PC-9 (cell line): Measurements from ENCODE around the gene PHF23. TPM values are rescaled to one million over a fixed set of nuclear protein-coding genes. Genes with fewer than 3 reads are reported as not detected.

Source experiments
- BruUV-seq: library from RNA; stranded (reverse); fragments of 400-500 nt; replicated peaks from 2 replicates; lab custom pipeline; 2021; lab: Mats Ljungman, UMichigan
- CTCF ChIA-PET: fragments of 300-600 bp; sonication (Branson Sonifier 250); formaldehyde crosslinking; loops from one replicate; lab custom pipeline; 2022; ENCODE audit warnings: antibody characterized with exemption; lab: Charles Lee
- POLR2A ChIA-PET: fragments of 300-600 bp; sonication (Branson Sonifier 250); formaldehyde crosslinking; loops from one replicate; lab custom pipeline; 2022; ENCODE audit warnings: antibody characterized with exemption; ENCODE audit not compliant: unreplicated experiment; lab: Charles Lee
- DNase-seq, 2 experiments: peaks; one replicate each; pipeline versions ENCODE4 v3.0.0 to v3.0.0-alpha.2; 2015 to 2022; ENCODE audit warnings: mixed read lengths in 1 of 2
- H2AFZ ChIP-seq: fragments of 200-600 bp; sonication (generic); 2 replicates; pipeline ENCODE4 v1.8.1; 2017; ENCODE audit warnings: antibody characterized with exemption
- H3F3A ChIP-seq: fragments of 200-600 bp; sonication (generic); 2 replicates; pipeline ENCODE4 v1.8.1; 2017; ENCODE audit warnings: antibody characterized with exemption, mild to moderate bottlenecking, low read depth; ENCODE audit not compliant: insufficient read depth
- H3K27ac ChIP-seq: fragments of 200-600 bp; sonication (generic); 2 replicates; pipeline ENCODE4 v1.6.1; 2016; ENCODE audit warnings: mixed run types
- H3K27me3 ChIP-seq: fragments of 200-600 bp; sonication (generic); 2 replicates; pipeline ENCODE4 v1.6.1; 2016; ENCODE audit warnings: low read depth, mixed run types; ENCODE audit not compliant: insufficient read depth
- H3K36me3 ChIP-seq: fragments of 200-600 bp; sonication (generic); 2 replicates; pipeline ENCODE4 v1.6.1; 2016; ENCODE audit warnings: low read depth, mixed run types
- H3K4me1 ChIP-seq: fragments of 200-600 bp; sonication (generic); replicated peaks from 2 replicates; pipeline ENCODE4 v1.6.1; 2016; ENCODE audit warnings: mixed run types; ENCODE audit not compliant: insufficient read depth
- H3K4me2 ChIP-seq: fragments of 200-600 bp; sonication (generic); 2 replicates; pipeline ENCODE4 v1.6.1; 2017; ENCODE audit warnings: mixed run types
- H3K4me3 ChIP-seq: fragments of 200-600 bp; sonication (generic); 2 replicates; pipeline ENCODE4 v1.6.1; 2016; ENCODE audit warnings: mixed run types
- H3K79me2 ChIP-seq: fragments of 200-600 bp; sonication (generic); 2 replicates; pipeline ENCODE4 v1.6.1; 2017; ENCODE audit warnings: low read depth, mixed run types
- H3K9me2 ChIP-seq: fragments of 200-600 bp; sonication (generic); 2 replicates; pipeline ENCODE4 v1.8.1; 2017; ENCODE audit warnings: mild to moderate bottlenecking; ENCODE audit not compliant: insufficient read depth
- H3K9me3 ChIP-seq: fragments of 200-600 bp; sonication (generic); 2 replicates; pipeline ENCODE4 v1.8.1; 2016; ENCODE audit warnings: low read depth; ENCODE audit not compliant: insufficient read depth
- H4K20me1 ChIP-seq: fragments of 200-600 bp; sonication (generic); 2 replicates; pipeline ENCODE4 v1.8.1; 2017; ENCODE audit not compliant: insufficient read depth
- CTCF ChIP-seq: fragments of 200-600 bp; sonication (generic); conservative IDR thresholded peaks from 2 replicates; pipeline ENCODE4 v1.6.1; 2017; ENCODE audit warnings: mixed run types, antibody characterized with exemption, mild to moderate bottlenecking, moderate library complexity
- EZH2 ChIP-seq: fragments of 200-600 bp; sonication (generic); IDR thresholded peaks from 2 replicates; pipeline ENCODE4 v1.8.0; 2017; ENCODE audit warnings: antibody characterized with exemption, low read depth
- intact Hi-C: fragments of 100-400 bp; cut with micrococcal nuclease; formaldehyde crosslinking; loops from one replicate; pipeline ENCODE4 v1.10.0; 2022; ENCODE audit not compliant: unreplicated experiment
- total RNA-seq: library from RNA; stranded (reverse); gene quantifications from 2 replicates; pipeline ENCODE4 v1.2.3, GENCODE V29; 2021

PHF23 gene
- total RNA-seq, 1 experiment from 2014 or later, result 64.5 TPM

GRCh38 chr17:7241090-7241733, 2.0 kb upstream of the PHF23 start:
- H3K27me3 ChIP-seq, result no peaks in the 10 kb centered on the region
- no peaks in the 10 kb centered on the region for H3K9me2 ChIP-seq
- H3K27ac ChIP-seq, result peak overlapping the region; percentile 87
- CTCF ChIA-PET, result interaction anchor here (0.5 to 0.8 kb wide), 4 partner anchors 14 to 68 kb away, joined by 3 to 5 read pairs (median 4); no protein-coding TSS in a partner anchor
- peaks cover 61% of the 10 kb centered on the region for H3F3A ChIP-seq
- BruUV-seq, result TSS peak; percentile 41
- peaks cover 7% of the 10 kb centered on the region for H4K20me1 ChIP-seq
- H3K4me1 ChIP-seq, result peaks cover 29% of the 10 kb centered on the region
- peaks cover 47% of the 10 kb centered on the region for H3K79me2 ChIP-seq
- no peaks in the 10 kb centered on the region for H3K9me3 ChIP-seq
- TF ChIP-seq CTCF (no peak), EZH2 (no peak)
- no peak overlapping the region for H2AFZ ChIP-seq
- intact Hi-C loops, result loop anchor here (1.0 kb wide), 1 partner anchor 21 kb away; the partner anchor contains the start of gene CLDN7
- H3K4me3 ChIP-seq, result peak overlapping the region; percentile 78
- DNase-seq, result peak in 1 of 2 experiments; percentile 35
- H3K4me2 ChIP-seq, result peak overlapping the region; percentile 96
- POLR2A ChIA-PET, result interaction anchor here (0.6 to 1.5 kb wide), 6 partner anchors 13 to 195 kb away, joined by 3 to 5 read pairs (median 4); no protein-coding TSS in a partner anchor
- peaks cover 27% of the 10 kb centered on the region; the same call in 1 of the 2 replicates for H3K36me3 ChIP-seq

- H3K27me3 ChIP-seq, result no peaks in the 10 kb centered on the region
- ChIA-PET CTCF (interaction anchor here (0.6 kb wide), 1 partner anchor 69 kb away, joined by 5 read pairs; no protein-coding TSS in a partner anchor), POLR2A (no interaction called here)
- H3K9me2 ChIP-seq, result no peaks in the 10 kb centered on the region
- H3K79me2 ChIP-seq, result peaks cover 55% of the 10 kb centered on the region
- H2AFZ ChIP-seq, result no peak overlapping the region
- intact Hi-C loops, result no loop called here
- H3K4me3 ChIP-seq, result peak overlapping the region; percentile 78; the same call in 1 of the 2 replicates
- peaks cover 7% of the 10 kb centered on the region for H4K20me1 ChIP-seq
- no peak overlapping the region for H3K27ac ChIP-seq
- H3F3A ChIP-seq, result peaks cover 62% of the 10 kb centered on the region
- no peak for DNase-seq
- peaks cover 25% of the 10 kb centered on the region for H3K36me3 ChIP-seq
- H3K4me2 ChIP-seq, result peak overlapping the region; percentile 96
- BruUV-seq, result no TSS peak
- TF ChIP-seq CTCF (no peak), EZH2 (no peak)
- no peaks in the 10 kb centered on the region for H3K9me3 ChIP-seq
- H3K4me1 ChIP-seq, result peaks cover 29% of the 10 kb centered on the region
Measured at GRCh38 chr17:7240375-7240774, 1.1 kb upstream of the PHF23 start.

GRCh38 chr17:7238420-7239090, 702 bp downstream of the PHF23 start:
- Histone ChIP-seq H3K27ac (peak overlapping the region; percentile 80), H3K9me2 (no peaks in the 10 kb centered on the region), H3K27me3 (no peaks in the 10 kb centered on the region), H2AFZ (no peak overlapping the region; the same call in 1 of the 2 replicates), H3F3A (peaks cover 66% of the 10 kb centered on the region), H3K4me2 (peak overlapping the region; percentile 56), H3K4me3 (peak overlapping the region; percentile 93), H3K36me3 (peaks cover 32% of the 10 kb centered on the region), H3K9me3 (no peaks in the 10 kb centered on the region), H3K4me1 (peaks cover 37% of the 10 kb centered on the region), H4K20me1 (peaks cover 11% of the 10 kb centered on the region), H3K79me2 (peaks cover 66% of the 10 kb centered on the region)
- TF ChIP-seq CTCF (no peak), EZH2 (no peak)
- DNase-seq, result no peak
- intact Hi-C loops, result loop anchor here (1.0 to 2.0 kb wide), 2 partner anchors 14 to 24 kb away; partner anchors contain the start of gene ELP5
- TSS peak; percentile 24 for BruUV-seq
- POLR2A ChIA-PET, result interaction anchor here (0.6 kb wide), 1 partner anchor 291 kb away, joined by 3 read pairs; no protein-coding TSS in a partner anchor
- CTCF ChIA-PET, result interaction anchor here (0.7 to 1.4 kb wide), 3 partner anchors 18 to 193 kb away, joined by 4 to 8 read pairs (median 8); partner anchors contain the start of gene TMEM256
